GM23248 (cell line): ENCODE measurements around the gene KCTD5. TPM values are rescaled to one million over a fixed set of nuclear protein-coding genes. Genes with fewer than 3 reads are reported as not detected.
"Not testable (repeated sequence)": the region's sequence is repeated elsewhere in the genome, so short reads cannot be mapped to it uniquely, and the experiment has no call there.

ENCODE experiments used
- DNase-seq: peaks from one replicate; pipeline ENCODE4 v3.0.0-alpha.2; 2015
- H2AFZ ChIP-seq: fragments of 200-600 bp; sonication (generic); 2 replicates; pipeline ENCODE4 v1.6.1; 2016; ENCODE audit warnings: antibody characterized with exemption
- H3F3A ChIP-seq: fragments of 200-600 bp; sonication (generic); 2 replicates; pipeline ENCODE4 v1.6.1; 2016; ENCODE audit warnings: mild to moderate bottlenecking, antibody characterized with exemption, mixed run types; ENCODE audit not compliant: insufficient read depth
- H3K27ac ChIP-seq: fragments of 200-600 bp; sonication (generic); 2 replicates; pipeline ENCODE4 v1.5.1; 2016; ENCODE audit warnings: mild to moderate bottlenecking
- H3K27me3 ChIP-seq: fragments of 200-600 bp; sonication (generic); replicated peaks from 2 replicates; pipeline ENCODE4 v1.6.1; 2016; ENCODE audit warnings: mild to moderate bottlenecking; ENCODE audit not compliant: insufficient read depth
- H3K36me3 ChIP-seq: fragments of 200-600 bp; sonication (generic); 2 replicates; pipeline ENCODE4 v1.6.1; 2016; ENCODE audit warnings: low read depth, mild to moderate bottlenecking
- H3K4me1 ChIP-seq: fragments of 200-600 bp; sonication (generic); 2 replicates; pipeline ENCODE4 v1.6.1; 2016; ENCODE audit warnings: mild to moderate bottlenecking; ENCODE audit not compliant: insufficient read depth
- H3K4me2 ChIP-seq: fragments of 200-600 bp; sonication (generic); one replicate; pipeline ENCODE4 v1.6.1; 2016; ENCODE audit warnings: mild to moderate bottlenecking; ENCODE audit not compliant: unreplicated experiment
- H3K4me3 ChIP-seq: fragments of 200-600 bp; sonication (generic); 2 replicates; pipeline ENCODE4 v1.5.1; 2016; ENCODE audit warnings: mild to moderate bottlenecking
- H3K79me2 ChIP-seq: fragments of 200-600 bp; sonication (generic); 2 replicates; pipeline ENCODE4 v1.6.1; 2016; ENCODE audit warnings: mild to moderate bottlenecking; ENCODE audit not compliant: insufficient read depth
- H3K9ac ChIP-seq: fragments of 200-600 bp; sonication (generic); 2 replicates; pipeline ENCODE4 v1.6.1; 2016; ENCODE audit warnings: mild to moderate bottlenecking
- H3K9me2 ChIP-seq: fragments of 200-600 bp; sonication (generic); 2 replicates; pipeline ENCODE4 v1.6.1; 2016; ENCODE audit warnings: mixed run types, mild to moderate bottlenecking, moderate library complexity; ENCODE audit not compliant: insufficient read depth
- H3K9me3 ChIP-seq: fragments of 200-600 bp; sonication (generic); one replicate; pipeline ENCODE4 v1.6.1; 2017; ENCODE audit warnings: low read depth
- H4K20me1 ChIP-seq: fragments of 200-600 bp; sonication (generic); 2 replicates; pipeline ENCODE4 v1.6.0; 2016; ENCODE audit not compliant: insufficient read depth
- EZH2 ChIP-seq: fragments of 200-600 bp; sonication (generic); IDR thresholded peaks from 2 replicates; pipeline ENCODE4 v1.6.1; 2018; ENCODE audit warnings: antibody characterized with exemption, mild to moderate bottlenecking; ENCODE audit not compliant: insufficient read depth, poor library complexity, severe bottlenecking
- EZH2phosphoT487 ChIP-seq: fragments of 200-600 bp; sonication (generic); IDR thresholded peaks from 2 replicates; pipeline ENCODE4 v1.6.1; 2018; ENCODE audit warnings: antibody characterized with exemption, moderate library complexity, mild to moderate bottlenecking, low read depth; ENCODE audit not compliant: insufficient read depth
- WGBS, 2 experiments: methylation state at CpG; one replicate each; pipeline ENCODE4 v1.1.6; 2015 to 2017; ENCODE audit warnings: low lambda C conversion rate in 2 of 2, low coverage in 1 of 2; ENCODE audit errors: missing lambda C conversion rate in 2 of 2; 5-methylcytosine and 5-hydroxymethylcytosine counted together
- in situ Hi-C: fragments of 300-500 bp; cut with MboI; formaldehyde crosslinking; loops from 2 replicates; pipeline ENCODE4 v1.15.0; 2020
- polyA plus RNA-seq: library from polyadenylated mRNA; unstranded; fragments of >200 nt; fragmentation: Nextera tagmentation; extraction: Ambion mirVana; gene quantifications from 2 replicates; pipeline ENCODE4 v1.2.1, GENCODE V29; 2016
- total RNA-seq: library from RNA; depleted of rRNA; stranded (reverse); fragments of >200 nt; shearing (Covaris generic); gene quantifications from 2 replicates; pipeline ENCODE4 v1.2.3, GENCODE V29; 2014

KCTD5 gene
- total and polyA plus RNA-seq, 2 experiments from 2014 or later, result 33.2 to 38.3 TPM

- Histone ChIP-seq H3K4me3 (no peak overlapping the region), H3K27ac (no peak overlapping the region), H3K79me2 (peaks cover 72% of the 10 kb centered on the region), H4K20me1 (no peaks in the 10 kb centered on the region; the same call in 1 of the 2 replicates), H3K27me3 (no peaks in the 10 kb centered on the region), H3K4me2 (no peak overlapping the region), H3F3A (no peaks in the 10 kb centered on the region), H2AFZ (no peak overlapping the region), H3K36me3 (no peaks in the 10 kb centered on the region), H3K9me2 (no peaks in the 10 kb centered on the region), H3K9me3 (no peaks in the 10 kb centered on the region), H3K4me1 (peaks cover 10% of the 10 kb centered on the region; the same call in 1 of the 2 replicates), H3K9ac (no peak overlapping the region)
- no peak for DNase-seq
- TF ChIP-seq EZH2, result no peak
- no peak for TF ChIP-seq EZH2phosphoT487
- 95% methylated on average over 19 of the region's 19 CpGs for WGBS, 2 experiments
- in situ Hi-C loops, result no loop called here
Observed at GRCh38 chr16:2687531-2688308, 5.4 kb downstream of the KCTD5 start.

- in situ Hi-C loops, DNase-seq: not testable (repeated sequence)
Observed at GRCh38 chr16:2689422-2689821, 7.1 kb downstream of the KCTD5 start.

GRCh38 chr16:2689968-2690801, 7.9 kb downstream of the KCTD5 start:
- H3K27me3 ChIP-seq, result no peaks in the 10 kb centered on the region
- in situ Hi-C loops, result no loop called here
- H3K9ac ChIP-seq, result no peak overlapping the region
- no peaks in the 10 kb centered on the region for H3K9me2 ChIP-seq
- no peaks in the 10 kb centered on the region for H3K9me3 ChIP-seq
- no peaks in the 10 kb centered on the region; the same call in 1 of the 2 replicates for H4K20me1 ChIP-seq
- 92% methylated on average over 35 to 36 of the region's 36 CpGs for WGBS, 2 experiments
- no peak for TF ChIP-seq EZH2
- no peak for TF ChIP-seq EZH2phosphoT487
- no peaks in the 10 kb centered on the region for H3F3A ChIP-seq
- H3K36me3 ChIP-seq, result no peaks in the 10 kb centered on the region
- no peak overlapping the region for H3K4me2 ChIP-seq
- no peak overlapping the region for H3K4me3 ChIP-seq
- no peak overlapping the region for H2AFZ ChIP-seq
- DNase-seq, result no peak
- H3K4me1 ChIP-seq, result no peaks in the 10 kb centered on the region
- H3K79me2 ChIP-seq, result peaks cover 61% of the 10 kb centered on the region
- no peak overlapping the region for H3K27ac ChIP-seq

More at GRCh38 chr16:2689422-2689821, 7.1 kb downstream of the KCTD5 start:
- H3K79me2 ChIP-seq, result peaks cover 68% of the 10 kb centered on the region
- H4K20me1 ChIP-seq, H3K9me3 ChIP-seq, H3F3A ChIP-seq, H3K36me3 ChIP-seq, H3K4me2 ChIP-seq, H3K27ac ChIP-seq, H3K9ac ChIP-seq, H3K9me2 ChIP-seq, H3K4me1 ChIP-seq, H2AFZ ChIP-seq, H3K27me3 ChIP-seq, H3K4me3 ChIP-seq: not testable (repeated sequence)
- WGBS, 2 experiments, result 54 to 63% methylated on average over 2 to 6 of the region's 13 CpGs

GRCh38 chr16:2690852-2691251, 8.5 kb downstream of the KCTD5 start:
- in situ Hi-C loops, result no loop called here

More at GRCh38 chr16:2690852-2691251, 8.5 kb downstream of the KCTD5 start:
- no peak overlapping the region for H2AFZ ChIP-seq
- H3K27ac ChIP-seq, result no peak overlapping the region
- H3K4me3 ChIP-seq, result no peak overlapping the region
- H3K4me1 ChIP-seq, result no peaks in the 10 kb centered on the region
- TF ChIP-seq EZH2 (no peak), EZH2phosphoT487 (no peak)
- H3F3A ChIP-seq, result no peaks in the 10 kb centered on the region
- H3K36me3 ChIP-seq, result no peaks in the 10 kb centered on the region
- peaks cover 59% of the 10 kb centered on the region for H3K79me2 ChIP-seq
- H3K9me3 ChIP-seq, result no peaks in the 10 kb centered on the region
- WGBS, 2 experiments, result 92% methylated on average over 11 of the region's 11 CpGs
- H3K27me3 ChIP-seq, result no peaks in the 10 kb centered on the region
- DNase-seq, result no peak
- H3K4me2 ChIP-seq, result no peak overlapping the region
- H4K20me1 ChIP-seq, result no peaks in the 10 kb centered on the region; the same call in 1 of the 2 replicates
- H3K9ac ChIP-seq, result no peak overlapping the region
- H3K9me2 ChIP-seq, result no peaks in the 10 kb centered on the region
